CD14-positive monocyte (primary cell): ENCODE results near the gene ACACA. TPM values are rescaled to one million over a fixed set of nuclear protein-coding genes. Genes with fewer than 3 reads are reported as not detected.

Source experiments
- DNase-seq, 3 donors: peaks; one replicate each; pipeline ENCODE4 v3.0.0-alpha.2; 2011 to 2022
- H2AFZ ChIP-seq: 2 replicates; pipeline ENCODE4 v1.6.0; 2012; ENCODE audit warnings: mild to moderate bottlenecking, low read depth, low read length, inconsistent platforms; ENCODE audit not compliant: insufficient read depth, poor library complexity, severe bottlenecking
- H3K27ac ChIP-seq, 2 donors: 1 replicate in 1 of 2; 2 replicates in 1 of 2; pipeline ENCODE4 v1.5.1; 2012 to 2013; ENCODE audit warnings: low read length in 2 of 2, control low read depth in 1 of 2, inconsistent platforms in 1 of 2, low read depth in 1 of 2, mild to moderate bottlenecking in 1 of 2
- H3K27me3 ChIP-seq, 2 donors: one replicate each; pipeline versions ENCODE4 v1.6.0 to v1.6.1; 2011 to 2013; ENCODE audit warnings: low read length in 2 of 2; ENCODE audit not compliant: control insufficient read depth in 2 of 2, insufficient read depth in 2 of 2
- H3K36me3 ChIP-seq, 2 donors: replicated peaks in 1 of 2; 1 replicate in 1 of 2; 2 replicates in 1 of 2; pipeline versions ENCODE4 v1.5.1 to v1.6.1; 2012 to 2013; ENCODE audit warnings: low read length in 2 of 2, control low read depth in 1 of 2, inconsistent platforms in 1 of 2, mild to moderate bottlenecking in 1 of 2; ENCODE audit not compliant: insufficient read depth in 2 of 2, control insufficient read depth in 1 of 2
- H3K4me1 ChIP-seq, 2 donors: 1 replicate in 1 of 2; 2 replicates in 1 of 2; pipeline versions ENCODE4 v1.5.1 to v1.6.1; 2012 to 2013; ENCODE audit warnings: low read length in 2 of 2, control low read depth in 1 of 2, inconsistent platforms in 1 of 2, mild to moderate bottlenecking in 1 of 2, moderate library complexity in 1 of 2; ENCODE audit not compliant: insufficient read depth in 2 of 2, control insufficient read depth in 1 of 2
- H3K4me2 ChIP-seq: replicated peaks from 2 replicates; pipeline ENCODE3; 2012; ENCODE audit warnings: low read length, moderate library complexity, mild to moderate bottlenecking; ENCODE audit not compliant: poor library complexity, severe bottlenecking; ENCODE audit errors: extremely low read depth
- H3K4me3 ChIP-seq, 3 experiments: fragments of 200-600 bp in 1 of 3; sonication (generic) in 1 of 3; replicated peaks in 1 of 3; 1 replicate in 2 of 3; 2 replicates in 1 of 3; pipeline ENCODE4 v1.5.1; 2011 to 2013; ENCODE audit warnings: low read length in 3 of 3, mild to moderate bottlenecking in 3 of 3, control low read depth in 2 of 3, low read depth in 2 of 3, inconsistent platforms in 1 of 3, moderate library complexity in 1 of 3
- H3K79me2 ChIP-seq: 2 replicates; pipeline ENCODE4 v1.6.0; 2012; ENCODE audit warnings: mild to moderate bottlenecking, control low read depth, inconsistent platforms, low read length, moderate library complexity; ENCODE audit not compliant: insufficient read depth
- H3K9ac ChIP-seq: 2 replicates; pipeline ENCODE4 v1.6.0; 2017; ENCODE audit warnings: low read length, mild to moderate bottlenecking; ENCODE audit not compliant: insufficient read depth, poor library complexity, severe bottlenecking
- H3K9me3 ChIP-seq, 2 donors: replicated peaks in 1 of 2; 1 replicate in 1 of 2; 2 replicates in 1 of 2; pipeline versions ENCODE4 v1.5.1 to v1.6.1; 2012 to 2013; ENCODE audit warnings: low read length in 2 of 2, control low read depth in 1 of 2; ENCODE audit not compliant: control insufficient read depth in 1 of 2, insufficient read depth in 1 of 2
- H4K20me1 ChIP-seq: 2 replicates; pipeline ENCODE4 v1.6.0; 2012; ENCODE audit warnings: mild to moderate bottlenecking, low read length, control low read depth, moderate library complexity; ENCODE audit not compliant: insufficient read depth
- H3K27ac Mint-ChIP-seq, 7 donors: one replicate each; pipeline ENCODE4 v1.8.0; 2020; ENCODE audit warnings: mild to moderate bottlenecking in 7 of 7, mixed read lengths in 7 of 7, moderate library complexity in 6 of 7, inconsistent platforms in 2 of 7
- H3K27me3 Mint-ChIP-seq, 3 donors: one replicate each; pipeline ENCODE4 v1.8.0; 2021 to 2022; ENCODE audit warnings: low read depth in 3 of 3, mild to moderate bottlenecking in 3 of 3, mixed read lengths in 3 of 3, moderate library complexity in 3 of 3, inconsistent platforms in 1 of 3
- H3K36me3 Mint-ChIP-seq, 2 donors: one replicate each; pipeline ENCODE4 v1.8.0; 2020; ENCODE audit warnings: mixed read lengths in 2 of 2, inconsistent platforms in 1 of 2, mild to moderate bottlenecking in 1 of 2
- H3K4me1 Mint-ChIP-seq: one replicate; pipeline ENCODE4 v1.8.0; 2020; ENCODE audit warnings: mild to moderate bottlenecking, mixed read lengths
- H3K4me3 Mint-ChIP-seq, 2 donors: one replicate each; pipeline ENCODE4 v1.8.0; 2020; ENCODE audit warnings: mild to moderate bottlenecking in 2 of 2, mixed read lengths in 2 of 2, moderate library complexity in 1 of 2
- H3K9me3 Mint-ChIP-seq, 7 donors: one replicate each; pipeline ENCODE4 v1.8.0; 2020 to 2022; ENCODE audit warnings: mixed read lengths in 7 of 7, mild to moderate bottlenecking in 6 of 7, moderate library complexity in 6 of 7, inconsistent platforms in 2 of 7
- CTCF ChIP-seq: fragments of 200-600 bp; IDR thresholded peaks from one replicate; pipeline ENCODE4 v1.8.0; 2022; ENCODE audit warnings: antibody characterized with exemption, mild to moderate bottlenecking
- WGBS: methylation state at CpG from one replicate; pipeline ENCODE4 v1.1.5; 2013; ENCODE audit warnings: missing lambda C conversion rate; ENCODE audit not compliant: insufficient coverage; 5-methylcytosine and 5-hydroxymethylcytosine counted together
- intact Hi-C, 2 donors: fragments of 100-400 bp; cut with micrococcal nuclease; formaldehyde crosslinking; loops; one replicate each; pipeline versions ENCODE4 v1.15.0 to v1.15.1; 2023
- polyA plus RNA-seq, 3 donors: library from polyadenylated mRNA; depleted of rRNA in 1 of 3; unstranded in 2 of 3; stranded (reverse) in 1 of 3; fragments of 300-500 nt in 2 of 3; fragments of >200 nt in 1 of 3; fragmentation: Illumina TruSeq in 2 of 3; gene quantifications; 1 replicate in 2 of 3; 2 replicates in 1 of 3; pipeline ENCODE4 v1.2.3, GENCODE V29; 2012 to 2021

ACACA gene
- polyA plus RNA-seq, 3 donors: 3.5 to 4.6 (median 3.8) TPM

- no peak for DNase-seq
- Mint-ChIP-seq H3K27me3 (peaks cover 0 to under 1% (median 0%) of the 10 kb centered on the region in 3 donors), H3K27ac (no peak overlapping the region), H3K36me3 (peaks cover 5 to 11% of the 10 kb centered on the region in 2 donors), H3K4me1 (peaks cover 20% of the 10 kb centered on the region), H3K4me3 (no peak overlapping the region), H3K9me3 (no peaks in the 10 kb centered on the region)
- TF ChIP-seq CTCF: no peak
- intact Hi-C loops: no loop called here
- H3K9me3 ChIP-seq: no peaks in the 10 kb centered on the region
- no peaks in the 10 kb centered on the region for H3K27me3 ChIP-seq
- WGBS: no CpG with 5 or more reads among the region's 4 CpGs
- no peak overlapping the region for H3K4me3 ChIP-seq
- H2AFZ ChIP-seq: no peak overlapping the region
- no peak overlapping the region for H3K27ac ChIP-seq
- no peaks in the 10 kb centered on the region for H3K79me2 ChIP-seq
- no peaks in the 10 kb centered on the region for H4K20me1 ChIP-seq
- H3K9ac ChIP-seq: no peak overlapping the region
- no peak overlapping the region for H3K4me2 ChIP-seq
- peaks cover 15 to 18% of the 10 kb centered on the region in 2 donors for H3K4me1 ChIP-seq
- peaks cover 3 to 10% of the 10 kb centered on the region in 2 donors for H3K36me3 ChIP-seq
Observed at GRCh38 chr17:37103231-37103630, 303.4 kb downstream of the ACACA start.

DNA sequence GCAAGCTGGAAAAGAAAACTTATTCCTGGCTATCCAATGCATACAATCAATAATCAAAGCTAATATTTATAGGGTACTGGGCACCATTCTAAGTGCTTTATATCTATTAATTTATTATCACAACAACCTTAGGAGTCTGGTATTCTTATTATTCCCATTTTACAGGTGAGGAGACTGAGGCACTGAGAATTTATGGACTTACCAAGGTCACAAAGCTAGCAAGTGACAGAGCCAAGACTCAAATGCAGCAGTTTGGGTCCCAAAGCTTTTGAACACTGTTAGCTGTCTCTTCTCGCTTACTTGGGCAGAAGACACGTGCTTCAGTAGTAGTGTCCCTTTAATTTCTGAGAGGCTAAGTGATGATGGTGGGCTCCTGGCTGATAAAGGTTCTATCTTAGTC is 305.3 kb downstream of the ACACA start:
- no peak overlapping the region for H3K9ac ChIP-seq
- no peak overlapping the region for H3K27ac ChIP-seq
- no peaks in the 10 kb centered on the region for H3K9me3 ChIP-seq
- no peaks in the 10 kb centered on the region for H3K27me3 ChIP-seq
- H3K4me2 ChIP-seq: no peak overlapping the region
- no peak overlapping the region for H2AFZ ChIP-seq
- Mint-ChIP-seq H3K4me1 (peaks cover 20% of the 10 kb centered on the region), H3K4me3 (no peak overlapping the region), H3K9me3 (no peaks in the 10 kb centered on the region), H3K27ac (no peak overlapping the region), H3K27me3 (peaks cover 0 to 1% (median 0%) of the 10 kb centered on the region in 3 donors), H3K36me3 (peaks cover 21 to 22% of the 10 kb centered on the region in 2 donors)
- 100% methylated on average over 2 of the region's 2 CpGs for WGBS
- H4K20me1 ChIP-seq: no peaks in the 10 kb centered on the region
- no peak for TF ChIP-seq CTCF
- peaks cover 15 to 18% of the 10 kb centered on the region in 2 donors for H3K4me1 ChIP-seq
- DNase-seq: no peak
- no peak overlapping the region for H3K4me3 ChIP-seq
- intact Hi-C loops: no loop called here
- peaks cover 5 to 18% of the 10 kb centered on the region in 2 donors for H3K36me3 ChIP-seq
- no peaks in the 10 kb centered on the region for H3K79me2 ChIP-seq
